ENCODE measurements around the gene DOCK11.

GRCh38 chrX:118594697-118595420, 99.2 kb downstream of the DOCK11 start:
- no peak for TF ChIP-seq CTCF (conservative IDR thresholded peaks at IDR 0.05; ENCODE audit: low read length)
- TF ChIP-seq EZH2phosphoT487 (IDR thresholded peaks at IDR 0.05; ENCODE audit: borderline replicate concordance) = no peak
